ENCODE data around the gene DDX51. TPM values are rescaled to one million over a fixed set of nuclear protein-coding genes. Genes with fewer than 3 reads are reported as not detected.

The DDX51 gene
- total RNA-seq, 4 donors from 2014 or later: 9.1 to 12.8 (median 11.3) TPM

GRCh38 chr12:132189378-132190011, 45.4 kb upstream of the DDX51 start:
- 2% methylated on average over 51 of the region's 69 CpGs for WGBS
- intact Hi-C loops (cut with DNase I): loop anchor here (2.0 kb wide), 1 partner anchor 45 kb away; the partner anchor contains the start of genes DDX51 and NOC4L

GRCh38 chr12:132188916-132189325, 44.8 kb upstream of the DDX51 start:
- no peaks in the 10 kb centered on the region for H3K27me3 ChIP-seq
- intact Hi-C loops (cut with DNase I): loop anchor here (2.0 kb wide), 1 partner anchor 44 kb away; the partner anchor contains the start of genes DDX51 and NOC4L
- DNase-seq (ENCODE audit: extremely low spot score): no peak
- H3K4me1 ChIP-seq: peaks cover 9 to 25% (median 22%) of the 10 kb centered on the region in 4 donors
- peak overlapping the region; percentile 68 to 82 (median 78) for H3K27ac ChIP-seq (replicated peaks in 1 of 4)
- peaks cover 0 to 50% (median 26%) of the 10 kb centered on the region in 4 donors for H3K9me3 ChIP-seq
- TF ChIP-seq CTCF (IDR thresholded peaks at IDR 0.05) (no peak), EP300 (IDR thresholded peaks at IDR 0.05) (no peak), POLR2AphosphoS5 (IDR thresholded peaks at IDR 0.05) (no peak), POLR2A (IDR thresholded peaks at IDR 0.05; ENCODE audit: low read depth) (no peak)
- no peaks in the 10 kb centered on the region for H3K36me3 ChIP-seq
- peak overlapping the region; percentile 57 to 77 (median 66) for H3K4me3 ChIP-seq
- 23% methylated on average over 18 of the region's 20 CpGs for WGBS

More at GRCh38 chr12:132189378-132190011, 45.4 kb upstream of the DDX51 start:
- Histone ChIP-seq H3K27me3 (no peaks in the 10 kb centered on the region), H3K36me3 (no peaks in the 10 kb centered on the region), H3K9me3 (peaks cover 0 to 48% (median 26%) of the 10 kb centered on the region in 4 donors), H3K27ac (replicated peaks in 1 of 4) (peak overlapping the region; percentile 68 to 82 (median 78)), H3K4me3 (peak overlapping the region; percentile 57 to 77 (median 66)), H3K4me1 (peaks cover 9 to 25% (median 22%) of the 10 kb centered on the region in 4 donors)
- DNase-seq (ENCODE audit: extremely low spot score): peak; percentile 96
- no peak for TF ChIP-seq EP300 (IDR thresholded peaks at IDR 0.05)
- peak; percentile 72 to 83 for TF ChIP-seq POLR2AphosphoS5 (IDR thresholded peaks at IDR 0.05)
- TF ChIP-seq POLR2A (IDR thresholded peaks at IDR 0.05; ENCODE audit: low read depth): no peak
- peak in 1 of 3 experiments; percentile 26 for TF ChIP-seq CTCF (IDR thresholded peaks at IDR 0.05)

- Histone ChIP-seq H3K4me3 (peak overlapping the region; percentile 57 to 77 (median 66)), H3K4me1 (peaks cover 9 to 25% (median 22%) of the 10 kb centered on the region in 4 donors), H3K27ac (replicated peaks in 1 of 4) (peak overlapping the region in 2 of 4 donors; percentile 78), H3K27me3 (no peaks in the 10 kb centered on the region), H3K9me3 (peaks cover 0 to 50% (median 24%) of the 10 kb centered on the region in 4 donors), H3K36me3 (no peaks in the 10 kb centered on the region)
- 89% methylated on average over 12 of the region's 21 CpGs for WGBS
- TF ChIP-seq POLR2AphosphoS5 (IDR thresholded peaks at IDR 0.05) (no peak), POLR2A (IDR thresholded peaks at IDR 0.05; ENCODE audit: low read depth) (no peak), CTCF (IDR thresholded peaks at IDR 0.05) (no peak), EP300 (IDR thresholded peaks at IDR 0.05) (no peak)
- intact Hi-C loops (cut with DNase I): loop anchor here (2.0 kb wide), 1 partner anchor 44 kb away; the partner anchor contains the start of genes DDX51 and NOC4L
- no peak for DNase-seq (ENCODE audit: extremely low spot score)
Measured at GRCh38 chr12:132188451-132188901, 44.4 kb upstream of the DDX51 start.

- no peak overlapping the region for H3K27ac ChIP-seq (replicated peaks in 1 of 4)
- H3K36me3 ChIP-seq: no peaks in the 10 kb centered on the region
- H3K4me3 ChIP-seq: no peak overlapping the region
- whole genome bisulfite sequencing: 90% methylated on average over 20 of the region's 35 CpGs
- peaks cover 9 to 25% (median 22%) of the 10 kb centered on the region in 4 donors for H3K4me1 ChIP-seq
- TF ChIP-seq EP300 (IDR thresholded peaks at IDR 0.05): no peak
- TF ChIP-seq CTCF (IDR thresholded peaks at IDR 0.05): no peak
- TF ChIP-seq POLR2A (IDR thresholded peaks at IDR 0.05; ENCODE audit: low read depth): no peak
- no peak for TF ChIP-seq POLR2AphosphoS5 (IDR thresholded peaks at IDR 0.05)
- intact Hi-C loops (cut with DNase I): loop anchor here (2.0 kb wide), 1 partner anchor 43 kb away; the partner anchor contains the start of genes DDX51 and NOC4L
- H3K27me3 ChIP-seq: peaks cover 0 to 2% (median 0%) of the 10 kb centered on the region in 4 donors
- DNase-seq (ENCODE audit: extremely low spot score): no peak
- peaks cover 0 to 57% (median 22%) of the 10 kb centered on the region in 4 donors for H3K9me3 ChIP-seq
Measured at GRCh38 chr12:132187646-132188450, 43.7 kb upstream of the DDX51 start.

All from esophagus muscularis mucosa (tissue), 4 donors.